Fibroblast of the conjunctiva (primary cell): ENCODE data around the gene PIP4K2C.
A peak's percentile ranks its signal among the peaks of the same experiment; 100 is the strongest.
"Not testable (repeated sequence)": the region's sequence is repeated elsewhere in the genome, so short reads cannot be mapped to it uniquely, and the experiment has no call there.

Source experiments
- DNase-seq: peaks from one replicate; pipeline ENCODE4 v3.0.0-alpha.2; 2010; ENCODE audit warnings: low read depth

PIP4K2C gene

GRCh38 chr12:57609781-57610553, 19.0 kb downstream of the PIP4K2C start:
- DNase-seq, result no peak

- DNase-seq, result no peak
Measured at GRCh38 chr12:57610554-57611107, 19.6 kb downstream of the PIP4K2C start.

DNA sequence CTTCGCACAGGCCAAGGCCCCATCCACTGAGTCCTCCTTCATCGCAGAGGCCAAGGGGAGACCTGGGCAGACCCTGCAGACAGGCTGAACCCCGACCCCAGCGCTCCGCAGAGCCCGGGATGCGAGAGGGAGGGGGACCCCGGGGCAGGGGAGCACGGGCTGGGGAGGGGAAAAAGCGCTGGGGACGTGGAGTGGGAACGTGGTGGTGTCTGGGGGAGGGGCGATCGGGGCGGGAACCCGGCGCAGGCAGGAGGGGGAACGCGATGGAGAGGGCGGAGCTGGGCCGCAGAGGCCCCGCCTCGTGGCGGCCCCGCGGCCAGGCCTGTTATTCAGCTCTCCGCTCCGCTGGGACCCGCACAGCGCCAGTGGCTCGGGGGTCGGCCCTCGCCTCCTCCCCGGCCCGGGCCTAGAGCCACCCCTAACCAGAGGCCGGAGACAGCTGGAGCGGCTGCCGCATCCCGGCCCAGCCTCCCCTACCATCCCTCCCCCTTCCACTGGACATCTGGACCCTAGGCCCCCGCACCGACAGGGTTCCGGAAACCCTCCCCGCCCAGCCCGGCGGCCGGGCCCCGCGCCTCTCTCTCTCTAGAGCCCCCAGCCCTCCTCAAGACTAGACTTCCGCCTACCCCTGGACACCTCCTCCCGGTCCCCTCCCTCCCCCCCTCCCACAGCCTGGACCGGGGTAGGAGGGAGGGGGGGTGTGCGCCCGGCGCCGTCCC, 20.3 kb downstream of the PIP4K2C start, which contains the start of gene ARHGEF25:
Gene ARHGEF25 (plus strand): TSS at position 328 of the 719 bp plus-strand sequence. CDS start 460 bp downstream, outside the sequence.
- DNase-seq, result no peak

GRCh38 chr12:57611827-57612710, 21.1 kb downstream of the PIP4K2C start:
- no peak for DNase-seq

- DNase-seq, result no peak
Measured at GRCh38 chr12:57612711-57613426, 21.9 kb downstream of the PIP4K2C start.

DNA sequence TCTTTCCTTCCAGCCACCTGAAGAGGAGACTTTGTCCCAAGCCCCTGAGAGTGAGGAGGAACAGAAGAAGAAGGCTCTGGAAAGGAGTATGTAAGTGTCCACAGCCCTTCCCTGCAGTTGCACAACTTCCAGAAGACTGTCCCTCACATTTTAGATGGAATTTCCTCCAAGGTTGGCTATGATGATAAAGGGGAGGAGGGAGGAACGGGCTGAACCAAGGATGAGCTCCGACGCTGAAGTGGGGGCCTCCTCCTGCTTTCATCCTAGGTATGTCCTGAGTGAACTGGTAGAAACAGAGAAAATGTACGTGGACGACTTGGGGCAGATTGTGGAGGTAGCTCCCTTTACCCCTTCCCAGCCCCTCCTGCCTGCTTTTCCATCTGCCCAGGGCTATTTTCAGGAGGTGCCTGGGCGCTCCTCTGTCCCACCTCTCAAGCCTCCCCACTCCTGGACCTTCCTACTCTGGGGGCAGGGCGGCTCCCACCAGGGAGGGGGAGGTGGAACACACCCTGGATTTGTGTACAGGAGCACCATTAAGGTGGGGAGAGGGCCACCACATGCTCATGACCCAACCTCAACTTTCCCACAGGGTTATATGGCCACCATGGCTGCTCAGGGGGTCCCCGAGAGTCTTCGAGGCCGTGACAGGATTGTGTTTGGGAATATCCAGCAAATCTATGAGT, 22.6 kb downstream of the PIP4K2C start:
- no peak for DNase-seq

DNA sequence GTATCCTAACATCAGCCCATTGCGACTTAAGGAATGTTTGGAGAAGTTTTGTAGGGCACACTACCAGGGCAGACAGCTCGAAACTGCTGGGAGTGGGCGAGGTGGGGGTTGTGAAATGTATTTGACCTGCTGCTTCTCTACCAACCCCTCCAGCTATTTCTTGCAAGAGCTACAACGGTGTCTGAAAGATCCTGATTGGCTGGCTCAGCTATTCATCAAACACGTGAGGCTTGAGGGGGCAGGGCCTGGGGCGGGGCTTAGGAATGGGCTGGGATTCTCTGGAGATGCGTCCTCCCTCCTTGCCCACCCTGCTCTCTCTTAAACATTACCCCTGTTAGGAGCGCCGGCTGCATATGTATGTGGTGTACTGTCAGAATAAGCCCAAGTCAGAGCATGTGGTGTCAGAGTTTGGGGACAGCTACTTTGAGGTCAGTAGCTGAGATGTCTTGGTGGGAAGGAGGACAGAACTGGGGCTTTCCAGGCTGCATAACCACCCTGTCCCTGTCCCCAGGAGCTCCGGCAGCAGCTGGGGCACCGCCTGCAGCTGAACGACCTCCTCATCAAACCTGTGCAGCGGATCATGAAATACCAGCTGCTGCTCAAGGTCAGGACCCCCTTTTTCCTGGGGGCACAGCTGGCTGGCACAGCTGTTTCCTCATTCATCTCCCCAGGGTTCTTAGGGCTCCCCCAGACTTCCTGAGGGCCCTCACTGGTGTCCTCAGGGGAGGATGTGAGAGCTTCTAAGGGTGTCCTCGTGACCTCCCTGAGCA, 23.4 kb downstream of the PIP4K2C start:
- no peak for DNase-seq

DNA sequence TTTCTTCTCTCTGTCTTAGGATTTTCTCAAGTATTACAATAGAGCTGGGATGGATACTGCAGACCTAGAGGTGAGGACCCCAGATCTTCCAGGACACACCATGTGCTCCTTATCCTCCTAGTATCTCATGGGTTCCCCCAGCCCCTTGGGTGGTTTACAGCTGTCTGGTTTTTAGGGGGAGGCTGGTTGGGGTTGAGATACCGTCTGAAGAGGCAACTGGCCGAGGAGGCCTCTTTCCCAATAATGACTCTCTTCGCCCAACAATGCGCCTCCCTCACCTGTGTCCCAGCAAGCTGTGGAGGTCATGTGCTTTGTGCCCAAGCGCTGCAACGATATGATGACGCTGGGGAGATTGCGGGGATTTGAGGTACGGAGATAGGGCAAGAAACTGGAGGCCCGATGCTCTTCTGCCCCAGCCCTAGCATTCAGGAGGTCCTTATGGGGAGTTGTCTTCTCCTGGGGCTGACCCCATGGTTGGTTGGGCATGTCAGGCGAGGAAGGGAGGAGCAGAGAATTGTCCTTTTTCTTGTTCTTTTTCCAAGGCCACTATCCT, 24.0 kb downstream of the PIP4K2C start:
- no peak for DNase-seq

DNA sequence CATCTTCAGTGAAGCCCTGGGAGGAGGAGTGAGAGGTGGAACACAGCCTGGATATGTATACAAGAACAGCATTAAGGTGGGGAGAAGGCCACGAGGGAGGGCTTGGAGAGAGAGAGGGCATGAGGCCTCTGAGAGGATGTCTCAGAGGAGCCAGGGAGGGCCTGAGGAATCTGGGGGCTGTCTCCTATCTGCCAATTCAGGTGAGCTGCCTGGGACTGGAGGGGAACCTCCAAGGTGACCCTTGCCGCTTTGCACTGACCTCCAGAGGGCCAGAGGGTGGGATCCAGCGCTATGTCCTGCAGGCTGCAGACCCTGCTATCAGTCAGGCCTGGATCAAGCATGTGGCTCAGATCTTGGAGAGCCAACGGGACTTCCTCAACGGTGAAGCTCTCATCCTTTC, 24.6 kb downstream of the PIP4K2C start:
- DNase-seq, result no peak

DNA sequence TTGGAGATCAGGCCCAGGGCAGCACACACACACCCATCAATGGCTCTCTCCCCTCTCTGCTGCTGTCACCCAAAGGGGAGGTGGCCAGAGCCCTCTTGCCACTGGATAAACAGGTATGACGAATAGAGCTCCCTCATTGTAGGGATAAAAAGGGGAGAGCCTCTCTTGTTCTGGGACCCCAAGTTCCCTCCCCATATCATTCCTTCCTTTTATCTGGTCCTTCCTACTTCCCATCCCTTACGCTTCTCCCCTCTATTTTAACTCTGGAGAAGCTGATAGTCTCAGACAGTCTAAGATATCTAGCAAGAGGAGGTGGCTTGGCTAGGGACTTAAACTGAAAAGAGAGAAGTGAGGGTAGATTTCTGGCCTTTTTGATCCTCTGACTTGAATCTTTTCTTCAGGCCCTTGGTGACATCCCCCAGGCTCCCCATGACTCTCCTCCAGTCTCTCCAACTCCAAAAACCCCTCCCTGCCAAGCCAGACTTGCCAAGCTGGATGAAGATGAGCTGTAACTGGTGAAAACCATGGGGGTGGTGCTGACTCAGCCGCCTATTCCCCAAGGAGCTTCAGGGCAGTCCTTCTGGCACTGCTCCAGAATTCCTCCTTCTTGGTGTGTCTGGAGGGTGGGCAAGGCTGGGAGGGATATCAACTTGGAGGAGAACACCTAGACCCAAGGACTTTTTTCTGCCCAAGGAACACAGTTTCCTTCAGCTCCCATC, 25.6 kb downstream of the PIP4K2C start:
- DNase-seq, result peak; percentile 56

DNA sequence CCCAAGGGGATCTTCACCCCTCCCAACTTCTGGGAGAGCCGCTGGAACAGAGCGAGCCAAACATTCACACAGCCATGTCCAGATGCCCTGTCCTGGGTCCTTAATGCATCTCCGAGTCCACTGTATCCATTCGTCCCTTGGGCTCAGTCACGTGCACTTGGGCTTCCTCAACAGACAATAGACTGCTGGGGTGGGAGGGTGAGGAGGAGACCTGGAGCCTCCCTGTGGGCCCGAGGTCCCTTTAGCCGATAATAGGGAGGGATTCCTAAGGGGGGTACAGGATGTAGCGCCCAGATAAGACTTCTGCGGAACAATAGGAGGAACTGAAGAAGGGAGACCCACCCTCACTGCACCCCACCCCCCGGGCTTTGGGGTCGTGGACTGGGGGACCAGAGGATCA, 26.9 kb downstream of the PIP4K2C start:
- DNase-seq, result no peak

GRCh38 chr12:57618431-57618830, 27.4 kb downstream of the PIP4K2C start:
- not testable (repeated sequence) for DNase-seq

DNA sequence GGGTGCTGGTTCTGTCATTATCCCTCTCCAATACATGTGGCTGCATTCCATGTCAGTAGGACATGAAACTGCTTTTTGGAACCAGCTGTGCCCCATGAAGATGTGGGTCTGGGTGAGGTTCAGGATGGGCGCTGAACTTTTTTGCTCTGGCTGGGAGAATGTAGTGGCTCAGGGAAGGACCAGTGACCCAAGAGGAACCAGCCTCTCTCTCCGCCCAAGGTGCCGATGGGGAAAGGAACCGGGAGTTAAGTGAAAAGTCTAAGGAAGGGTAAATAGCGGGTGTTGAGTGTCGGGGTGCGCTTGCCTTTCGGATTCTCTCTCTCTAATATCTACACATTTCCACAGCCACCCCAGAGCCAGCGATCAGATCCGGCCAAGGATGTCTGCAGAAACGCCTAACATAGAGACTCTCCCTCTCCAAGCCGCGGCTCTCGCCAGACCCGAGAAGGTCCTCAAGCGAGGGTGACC, 28.0 kb downstream of the PIP4K2C start:
- DNase-seq, result no peak

GRCh38 chr12:57619434-57620244, 28.6 kb downstream of the PIP4K2C start:
- DNase-seq, result no peak

- DNase-seq, result no peak
Measured at GRCh38 chr12:57620245-57620935, 29.4 kb downstream of the PIP4K2C start.

DNA sequence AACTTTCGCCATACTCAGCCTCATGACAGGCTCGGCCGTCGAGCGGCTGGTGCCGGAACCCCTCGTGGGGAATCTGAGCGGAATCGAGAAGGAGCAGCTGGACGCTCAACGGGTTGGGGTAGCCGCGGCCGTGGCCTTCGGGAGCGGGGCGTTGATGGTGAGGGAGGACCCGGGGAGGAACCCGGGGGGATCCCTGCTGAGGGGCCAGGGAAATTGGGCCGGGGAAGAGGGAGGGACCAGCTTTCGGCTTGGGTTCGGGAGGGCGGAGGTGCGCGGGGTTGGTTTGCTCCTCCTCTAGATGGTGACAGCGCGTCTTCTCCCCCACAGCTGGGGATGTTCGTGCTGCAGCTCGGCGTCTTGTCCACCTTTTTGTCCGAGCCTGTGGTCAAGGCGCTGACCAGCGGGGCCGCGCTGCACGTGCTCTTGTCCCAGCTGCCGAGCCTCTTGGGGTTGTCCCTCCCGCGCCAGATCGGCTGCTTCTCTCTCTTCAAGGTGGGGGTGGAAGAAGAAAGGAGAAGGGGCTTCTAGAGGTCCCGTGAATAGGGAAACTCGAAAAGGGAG, 30.0 kb downstream of the PIP4K2C start:
- DNase-seq, result no peak
